Smooth muscle cell (in vitro differentiated cells): ENCODE measurements around the gene TADA2B. TPM values are rescaled to one million over a fixed set of nuclear protein-coding genes. Genes with fewer than 3 reads are reported as not detected.

Source experiments
- DNase-seq: peaks from one replicate; lab custom pipeline; 2025; ENCODE audit not compliant: unreplicated experiment; lab: John Stamatoyannopoulos, UW
- H2AFZ ChIP-seq: fragments of 200-600 bp; sonication (generic); 2 replicates; pipeline ENCODE4 v1.6.0; 2016; ENCODE audit warnings: antibody characterized with exemption, low read depth, mild to moderate bottlenecking
- H3F3A ChIP-seq: fragments of 200-600 bp; sonication (generic); 2 replicates; pipeline ENCODE4 v1.6.0; 2017; ENCODE audit warnings: antibody characterized with exemption, low read depth
- H3K27ac ChIP-seq: fragments of 200-600 bp; sonication (generic); 2 replicates; pipeline ENCODE4 v1.5.1; 2016; ENCODE audit warnings: low read depth, mild to moderate bottlenecking
- H3K27me3 ChIP-seq: fragments of 200-600 bp; sonication (generic); 2 replicates; pipeline ENCODE4 v1.6.1; 2016; ENCODE audit warnings: low read depth, mild to moderate bottlenecking
- H3K36me3 ChIP-seq: fragments of 200-600 bp; sonication (generic); 2 replicates; pipeline ENCODE4 v1.5.1; 2016; ENCODE audit warnings: low read depth
- H3K4me1 ChIP-seq: fragments of 200-600 bp; sonication (generic); 2 replicates; pipeline ENCODE4 v1.5.1; 2016; ENCODE audit warnings: low read depth
- H3K4me2 ChIP-seq: fragments of 200-600 bp; sonication (generic); 2 replicates; pipeline ENCODE4 v1.6.0; 2016; ENCODE audit warnings: mild to moderate bottlenecking
- H3K4me3 ChIP-seq: fragments of 200-600 bp; sonication (generic); 2 replicates; pipeline ENCODE4 v1.5.1; 2016; ENCODE audit warnings: mild to moderate bottlenecking
- H3K79me2 ChIP-seq: fragments of 200-600 bp; sonication (generic); 2 replicates; pipeline ENCODE4 v1.6.0; 2016; ENCODE audit warnings: low read depth, mild to moderate bottlenecking
- H3K9ac ChIP-seq: fragments of 200-600 bp; sonication (generic); 2 replicates; pipeline ENCODE4 v1.6.0; 2016; ENCODE audit warnings: low read depth
- H3K9me3 ChIP-seq: fragments of 200-600 bp; sonication (generic); replicated peaks from 2 replicates; pipeline ENCODE4 v1.5.1; 2016; ENCODE audit warnings: low read depth
- H4K20me1 ChIP-seq: fragments of 200-600 bp; sonication (generic); 2 replicates; pipeline ENCODE4 v1.6.0; 2016; ENCODE audit warnings: low read depth
- CTCF ChIP-seq: fragments of 200-600 bp; sonication (generic); IDR thresholded peaks from 2 replicates; pipeline ENCODE4 v1.5.1; 2017; ENCODE audit warnings: borderline replicate concordance, mild to moderate bottlenecking, antibody characterized with exemption; ENCODE audit not compliant: insufficient read depth, poor library complexity, severe bottlenecking
- WGBS: methylation state at CpG from one replicate; pipeline ENCODE4 v1.1.7; 2016; ENCODE audit warnings: low lambda C conversion rate; 5-methylcytosine and 5-hydroxymethylcytosine counted together
- polyA plus RNA-seq: library from polyadenylated mRNA; unstranded; fragments of >200 nt; fragmentation: Nextera tagmentation; extraction: Ambion mirVana; gene quantifications from 2 replicates; pipeline ENCODE4 v1.2.1, GENCODE V29; 2016
- total RNA-seq: library from RNA; depleted of rRNA; stranded (reverse); fragments of >200 nt; gene quantifications from 2 replicates; pipeline ENCODE4 v1.2.3, GENCODE V29; 2014

TADA2B gene
- total and polyA plus RNA-seq, 2 experiments from 2014 or later, result 6.3 to 9.1 TPM

GRCh38 chr4:7041246-7041645 lies 1.9 kb upstream of the TADA2B start:
- peaks cover 17% of the 10 kb centered on the region for H3K4me1 ChIP-seq
- no peak overlapping the region for H3K4me2 ChIP-seq
- peaks cover 27% of the 10 kb centered on the region for H3K79me2 ChIP-seq
- H3K9me3 ChIP-seq, result no peaks in the 10 kb centered on the region
- peaks cover 5% of the 10 kb centered on the region for H3F3A ChIP-seq
- no peak overlapping the region for H2AFZ ChIP-seq
- H3K36me3 ChIP-seq, result no peaks in the 10 kb centered on the region
- no peak for DNase-seq
- H3K9ac ChIP-seq, result no peak overlapping the region
- no peak for TF ChIP-seq CTCF
- H3K4me3 ChIP-seq, result no peak overlapping the region
- 97% methylated on average over 19 of the region's 19 CpGs for WGBS
- H3K27me3 ChIP-seq, result no peaks in the 10 kb centered on the region
- H3K27ac ChIP-seq, result no peak overlapping the region
- H4K20me1 ChIP-seq, result peaks cover 25% of the 10 kb centered on the region

- WGBS, result 44% methylated on average over 41 of the region's 42 CpGs
Observed at GRCh38 chr4:7041801-7042502, 1.2 kb upstream of the TADA2B start.

GRCh38 chr4:7042503-7043283 lies 479 bp upstream of the TADA2B start:
- Histone ChIP-seq H3F3A (peaks cover 5% of the 10 kb centered on the region), H3K4me3 (peak overlapping the region; percentile 66), H3K27ac (peak overlapping the region; percentile 85), H3K79me2 (peaks cover 42% of the 10 kb centered on the region), H3K27me3 (no peaks in the 10 kb centered on the region), H3K9me3 (no peaks in the 10 kb centered on the region), H3K4me2 (peak overlapping the region; percentile 90), H2AFZ (peak overlapping the region; percentile 41), H3K4me1 (peaks cover 17% of the 10 kb centered on the region), H3K36me3 (no peaks in the 10 kb centered on the region), H3K9ac (peak overlapping the region; percentile 84), H4K20me1 (peaks cover 39% of the 10 kb centered on the region)
- WGBS, result 1% methylated on average over 74 of the region's 90 CpGs
- peak; percentile 90 for DNase-seq
- peak; percentile 17 for TF ChIP-seq CTCF

More at GRCh38 chr4:7041801-7042502, 1.2 kb upstream of the TADA2B start:
- DNase-seq, result no peak
- Histone ChIP-seq H3K4me1 (peaks cover 17% of the 10 kb centered on the region), H2AFZ (peak overlapping the region; percentile 41), H3K4me2 (peak overlapping the region; percentile 90), H3K27ac (peak overlapping the region; percentile 85), H3K27me3 (no peaks in the 10 kb centered on the region), H3F3A (peaks cover 5% of the 10 kb centered on the region), H4K20me1 (peaks cover 32% of the 10 kb centered on the region), H3K36me3 (no peaks in the 10 kb centered on the region), H3K9me3 (no peaks in the 10 kb centered on the region), H3K9ac (peak overlapping the region; percentile 84), H3K4me3 (peak overlapping the region; percentile 66), H3K79me2 (peaks cover 34% of the 10 kb centered on the region)
- no peak for TF ChIP-seq CTCF
